NCI-H2107 treated with DMSO at 0.1 percent for 48 hours (cell line): ENCODE data around the gene POLE.

Source experiments
- DNase-seq: peaks from one replicate; lab custom pipeline; 2025; ENCODE audit not compliant: unreplicated experiment; lab: John Stamatoyannopoulos, UW

The POLE gene, protein sequence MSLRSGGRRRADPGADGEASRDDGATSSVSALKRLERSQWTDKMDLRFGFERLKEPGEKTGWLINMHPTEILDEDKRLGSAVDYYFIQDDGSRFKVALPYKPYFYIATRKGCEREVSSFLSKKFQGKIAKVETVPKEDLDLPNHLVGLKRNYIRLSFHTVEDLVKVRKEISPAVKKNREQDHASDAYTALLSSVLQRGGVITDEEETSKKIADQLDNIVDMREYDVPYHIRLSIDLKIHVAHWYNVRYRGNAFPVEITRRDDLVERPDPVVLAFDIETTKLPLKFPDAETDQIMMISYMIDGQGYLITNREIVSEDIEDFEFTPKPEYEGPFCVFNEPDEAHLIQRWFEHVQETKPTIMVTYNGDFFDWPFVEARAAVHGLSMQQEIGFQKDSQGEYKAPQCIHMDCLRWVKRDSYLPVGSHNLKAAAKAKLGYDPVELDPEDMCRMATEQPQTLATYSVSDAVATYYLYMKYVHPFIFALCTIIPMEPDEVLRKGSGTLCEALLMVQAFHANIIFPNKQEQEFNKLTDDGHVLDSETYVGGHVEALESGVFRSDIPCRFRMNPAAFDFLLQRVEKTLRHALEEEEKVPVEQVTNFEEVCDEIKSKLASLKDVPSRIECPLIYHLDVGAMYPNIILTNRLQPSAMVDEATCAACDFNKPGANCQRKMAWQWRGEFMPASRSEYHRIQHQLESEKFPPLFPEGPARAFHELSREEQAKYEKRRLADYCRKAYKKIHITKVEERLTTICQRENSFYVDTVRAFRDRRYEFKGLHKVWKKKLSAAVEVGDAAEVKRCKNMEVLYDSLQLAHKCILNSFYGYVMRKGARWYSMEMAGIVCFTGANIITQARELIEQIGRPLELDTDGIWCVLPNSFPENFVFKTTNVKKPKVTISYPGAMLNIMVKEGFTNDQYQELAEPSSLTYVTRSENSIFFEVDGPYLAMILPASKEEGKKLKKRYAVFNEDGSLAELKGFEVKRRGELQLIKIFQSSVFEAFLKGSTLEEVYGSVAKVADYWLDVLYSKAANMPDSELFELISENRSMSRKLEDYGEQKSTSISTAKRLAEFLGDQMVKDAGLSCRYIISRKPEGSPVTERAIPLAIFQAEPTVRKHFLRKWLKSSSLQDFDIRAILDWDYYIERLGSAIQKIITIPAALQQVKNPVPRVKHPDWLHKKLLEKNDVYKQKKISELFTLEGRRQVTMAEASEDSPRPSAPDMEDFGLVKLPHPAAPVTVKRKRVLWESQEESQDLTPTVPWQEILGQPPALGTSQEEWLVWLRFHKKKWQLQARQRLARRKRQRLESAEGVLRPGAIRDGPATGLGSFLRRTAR (N-terminal part only)

DNA sequence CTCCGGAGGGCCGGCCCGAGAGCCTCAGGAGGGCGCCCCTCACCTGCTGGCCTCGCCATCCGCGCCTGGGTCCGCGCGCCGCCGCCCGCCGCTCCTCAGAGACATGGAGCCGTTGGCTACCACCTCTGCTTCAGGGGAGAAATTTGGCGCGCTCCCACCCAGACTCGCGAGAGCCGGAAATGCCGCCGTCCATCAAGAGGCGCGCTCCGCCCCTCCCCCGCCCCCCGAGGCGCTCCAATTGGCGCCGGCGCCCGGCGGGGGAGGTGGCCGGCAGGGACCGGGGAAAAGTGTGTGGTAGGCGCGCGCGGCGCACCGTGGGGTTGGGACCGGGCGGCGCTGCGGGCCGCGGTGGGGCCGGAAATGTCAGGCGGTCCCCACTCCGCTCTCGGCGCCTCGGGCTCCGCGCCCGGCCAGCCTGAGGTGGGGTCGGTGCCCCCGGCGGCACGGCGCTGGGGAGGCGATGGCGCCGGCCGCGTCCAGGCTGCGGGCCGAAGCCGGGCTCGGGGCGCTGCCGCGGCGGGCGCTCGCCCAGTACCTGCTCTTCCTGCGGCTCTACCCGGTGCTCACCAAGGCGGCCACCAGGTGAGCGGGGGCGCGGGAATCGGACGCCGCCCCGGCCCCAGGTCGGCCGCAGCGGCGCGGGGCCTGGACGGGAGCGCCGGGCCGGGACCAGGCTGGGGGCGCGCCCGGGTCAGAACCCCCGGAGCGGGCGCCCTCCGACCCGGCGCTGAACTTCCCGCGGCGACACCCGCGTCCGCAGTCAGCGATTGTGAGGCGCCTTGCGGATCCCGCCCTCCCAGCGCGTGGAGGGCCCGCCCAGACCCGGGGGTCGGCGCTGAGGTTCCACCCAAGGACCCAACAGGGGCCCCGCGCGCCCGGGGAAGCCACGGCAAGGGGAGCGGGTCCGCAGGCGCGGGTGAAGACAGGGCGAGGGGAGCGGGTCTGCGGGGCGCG is at the start of gene POLE, which contains the start of gene PXMP2:
Gene POLE (minus strand): TSS at position 132 of the 954 bp plus-strand sequence. CDS start 27 bp downstream, at position 105.
Gene PXMP2 (plus strand): TSS at position 377 of the 954 bp plus-strand sequence. CDS start 84 bp downstream, at position 461.
- peak; percentile 82 for DNase-seq

- no peak for DNase-seq
Measured at GRCh38 chr12:132736913-132737312, 49.8 kb upstream of the POLE start.

DNA sequence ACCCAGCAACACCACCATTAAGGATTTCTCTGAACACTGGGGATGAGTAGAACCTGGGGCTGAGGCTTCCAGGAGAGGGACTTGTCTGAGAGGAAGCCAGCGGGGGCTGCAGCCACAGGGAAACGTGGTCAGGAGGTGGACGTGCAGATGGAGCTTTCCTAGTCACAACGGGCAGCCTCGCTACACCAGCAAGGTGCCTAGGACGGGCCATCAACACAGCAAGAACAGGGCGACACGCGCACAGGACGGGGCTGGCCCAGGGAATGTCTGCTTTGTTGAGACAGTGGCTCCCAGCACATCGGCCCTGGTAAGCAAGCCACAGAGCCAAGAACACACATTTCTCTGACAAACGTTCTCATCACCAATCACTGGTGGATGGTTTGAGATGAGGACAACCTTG is 49.2 kb upstream of the POLE start:
- no peak for DNase-seq

DNA sequence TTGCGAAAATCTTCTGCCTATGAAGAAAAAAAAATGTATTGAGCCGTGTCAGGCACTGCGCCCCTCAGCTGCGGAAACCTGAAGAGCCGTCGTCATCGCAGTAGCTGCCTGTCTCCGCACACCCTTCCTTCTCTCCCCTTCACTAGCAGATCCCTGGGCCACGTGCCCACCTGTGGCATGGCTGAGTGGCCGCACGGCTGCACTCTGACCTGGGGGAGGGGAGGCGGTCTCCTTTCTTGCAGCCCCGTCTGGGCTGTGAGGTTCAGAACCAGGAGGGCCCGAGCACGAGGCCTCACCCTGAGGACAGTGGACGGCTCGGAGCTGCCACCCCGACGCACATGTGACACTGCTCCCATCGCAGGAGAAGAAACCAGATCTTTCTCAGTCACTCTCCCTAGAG is 48.4 kb upstream of the POLE start:
- DNase-seq: no peak

GRCh38 chr12:132734206-132734605 is 47.1 kb upstream of the POLE start:
- DNase-seq: no peak

DNA sequence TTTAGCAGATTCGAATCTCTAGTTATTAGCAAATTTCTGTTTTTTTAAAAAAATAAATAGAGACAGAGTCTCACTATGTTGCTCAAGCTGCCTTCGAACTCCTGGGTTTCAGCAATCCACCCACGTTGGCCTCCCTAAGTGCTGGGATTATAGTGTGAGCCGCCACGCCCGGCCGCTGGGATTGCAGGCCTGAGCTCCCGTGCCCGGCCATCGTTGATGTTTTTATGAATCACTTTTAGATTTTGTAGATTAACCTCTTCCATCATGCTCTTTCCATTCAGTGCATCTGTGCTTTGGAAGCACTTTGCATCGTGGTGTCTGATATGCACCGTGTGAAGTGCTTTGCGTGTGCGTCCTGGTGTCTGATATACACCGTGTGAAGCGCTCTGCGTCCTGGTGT is 44.4 kb upstream of the POLE start:
- DNase-seq: no peak

GRCh38 chr12:132730353-132730752 is 43.2 kb upstream of the POLE start:
- DNase-seq: no peak

GRCh38 chr12:132729541-132730320 is 42.6 kb upstream of the POLE start:
- DNase-seq: no peak

- no peak for DNase-seq
Measured at GRCh38 chr12:132728502-132728901, 41.4 kb upstream of the POLE start.

- DNase-seq: no peak
Measured at GRCh38 chr12:132727091-132727794, 40.1 kb upstream of the POLE start.

- no peak for DNase-seq
Measured at GRCh38 chr12:132726386-132726785, 39.2 kb upstream of the POLE start.

DNA sequence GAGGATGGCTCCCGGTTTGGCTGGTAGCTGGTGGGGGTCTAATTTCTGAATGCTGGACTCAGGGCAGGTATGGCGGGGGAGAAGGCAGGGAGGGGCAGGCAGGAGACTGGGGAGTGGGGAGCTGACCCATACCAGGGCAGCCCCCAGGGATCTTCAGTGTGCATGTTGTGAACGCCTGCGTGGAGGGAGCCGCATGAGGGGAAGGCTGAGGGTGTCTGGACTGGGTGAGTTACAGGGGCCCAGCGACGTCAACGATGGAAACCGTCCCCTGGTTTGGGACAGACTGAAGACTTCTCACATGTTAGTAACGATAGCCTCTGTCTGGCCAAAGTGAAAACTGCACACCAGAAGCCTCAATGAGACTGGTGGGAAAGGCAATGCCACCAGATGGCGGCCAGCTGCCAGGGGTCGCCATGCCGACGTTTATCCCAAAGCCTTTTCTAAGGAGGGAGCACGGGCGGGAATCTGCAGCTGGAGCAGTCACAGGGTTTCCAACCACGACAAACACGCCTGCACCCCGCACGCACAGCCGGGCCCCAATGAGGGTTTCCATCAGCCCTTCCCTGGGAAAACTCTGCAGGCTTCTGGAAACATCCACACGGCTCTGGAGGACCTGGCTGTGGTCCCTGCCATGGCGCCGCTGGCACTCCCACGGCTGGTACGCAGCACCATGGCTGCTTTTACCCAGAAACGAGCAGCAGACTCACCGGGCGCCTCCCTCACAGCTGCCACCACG is 37.5 kb upstream of the POLE start:
- DNase-seq: no peak

DNA sequence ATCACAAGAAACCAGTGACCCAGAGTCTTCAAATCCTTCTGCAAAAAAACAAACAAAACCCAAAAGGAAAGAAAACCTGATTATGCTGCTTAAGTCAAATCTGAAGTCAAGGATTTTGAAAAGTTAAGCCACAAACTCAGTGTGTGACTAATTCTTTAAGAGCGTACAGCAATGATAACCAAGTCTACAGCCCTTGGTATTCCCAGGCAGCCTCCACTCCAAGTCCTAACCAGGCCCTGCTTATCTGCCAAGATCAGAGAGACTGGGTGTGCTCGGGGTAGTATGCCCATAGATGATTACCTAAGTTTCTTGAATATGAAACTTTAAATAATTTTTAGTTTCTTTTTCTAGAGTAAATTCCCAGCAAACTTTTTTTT is 36.6 kb upstream of the POLE start:
- no peak for DNase-seq

DNA sequence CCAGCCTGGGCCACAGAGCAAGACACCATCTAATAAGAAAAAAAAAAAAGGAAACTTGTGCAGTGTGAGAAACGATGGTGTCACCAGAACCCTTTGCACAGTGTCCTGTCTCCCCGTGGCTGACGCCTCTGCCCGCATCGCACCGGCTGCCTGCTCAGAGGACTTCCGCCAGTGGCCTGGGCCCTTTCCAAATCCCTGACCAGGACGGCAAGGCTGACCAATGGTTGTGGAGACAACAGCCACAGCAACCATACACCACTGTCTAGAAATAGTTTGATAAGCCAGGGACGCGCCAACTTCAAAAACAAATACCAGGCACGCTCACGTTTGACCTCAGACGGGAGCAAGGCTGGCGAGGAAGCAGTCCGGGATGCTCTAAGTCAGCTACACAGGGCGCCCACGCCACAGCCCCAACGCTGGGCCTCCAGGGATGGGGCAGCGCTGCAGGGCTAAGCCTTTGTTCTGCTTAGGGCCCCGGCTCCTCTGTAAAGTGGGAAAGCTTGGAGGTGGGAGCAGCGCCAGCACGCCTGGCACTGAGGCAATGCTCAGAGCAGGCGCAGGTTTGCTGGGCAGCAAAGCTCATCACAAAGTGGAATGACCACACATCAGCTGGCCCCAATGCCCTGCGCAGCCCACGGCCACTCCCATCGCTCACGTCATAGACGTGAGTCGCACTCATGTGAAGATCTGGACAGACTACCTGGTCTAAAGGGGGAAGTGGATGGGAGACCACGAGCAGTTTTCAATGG is 36.0 kb upstream of the POLE start:
- no peak for DNase-seq

GRCh38 chr12:132720606-132721345 is 33.6 kb upstream of the POLE start:
- no peak for DNase-seq

DNA sequence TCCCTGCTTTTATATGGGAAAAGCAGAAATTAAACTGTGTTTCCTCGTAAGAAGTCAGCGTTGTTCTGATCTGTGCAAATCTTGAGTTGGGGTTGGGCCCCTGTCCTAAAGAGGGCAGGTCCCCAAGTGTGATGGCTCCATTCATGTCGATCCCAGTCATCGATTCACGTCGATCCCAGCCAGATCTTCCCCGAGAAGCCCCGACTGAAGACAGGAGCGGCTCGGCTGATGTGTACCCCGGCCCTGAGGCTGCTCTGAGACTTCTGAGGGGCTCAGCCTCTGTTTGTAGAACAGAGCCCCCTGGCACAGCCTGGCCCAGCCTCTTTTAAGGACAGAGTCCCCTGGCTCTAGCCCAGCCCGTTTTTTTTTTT is 32.8 kb upstream of the POLE start:
- no peak for DNase-seq
